ENCODE measurements around the gene BCAR3. TPM values are rescaled to one million over a fixed set of nuclear protein-coding genes. Genes with fewer than 3 reads are reported as not detected.

BCAR3 gene
- total RNA-seq, 2 donors from 2014 or later: 32.7 to 48.7 TPM

GRCh38 chr1:93707956-93708355 lies 26.3 kb upstream of the BCAR3 start:
- peaks cover 30% of the 10 kb centered on the region for H3K4me1 ChIP-seq (ENCODE audit: control insufficient read depth, insufficient read depth, low read length)
- Mint-ChIP-seq H3K4me1 (peaks cover 67% of the 10 kb centered on the region), H3K36me3 (ENCODE audit: low read depth) (no peaks in the 10 kb centered on the region), H3K27ac (no peak overlapping the region), H3K4me3 (no peak overlapping the region), H3K27me3 (ENCODE audit: insufficient read depth) (no peaks in the 10 kb centered on the region), H3K9me3 (no peaks in the 10 kb centered on the region)
- H3K9ac ChIP-seq (ENCODE audit: extremely low read depth, low read length, poor library complexity, severe bottlenecking): no peak overlapping the region
- TF ChIP-seq CTCF (conservative IDR thresholded peaks at IDR 0.05): no peak
- no peak for DNase-seq
- no peaks in the 10 kb centered on the region for H3K36me3 ChIP-seq (ENCODE audit: control insufficient read depth, insufficient read depth, low read length)
- no peak overlapping the region for H3K4me3 ChIP-seq (ENCODE audit: low read length)
- H3K27me3 ChIP-seq (ENCODE audit: control insufficient read depth, insufficient read depth, low read length, poor library complexity, severe bottlenecking): no peaks in the 10 kb centered on the region
- 93 to 95% methylated on average over 3 to 5 of the region's 5 CpGs for WGBS, 2 experiments (ENCODE audit: insufficient coverage in 1 of 2, insufficient read length in 1 of 2)
- no peak overlapping the region for H3K27ac ChIP-seq (ENCODE audit: low read depth, low read length)
- H3K9me3 ChIP-seq (ENCODE audit: control insufficient read depth, low read length): no peaks in the 10 kb centered on the region

- TF ChIP-seq CTCF (conservative IDR thresholded peaks at IDR 0.05): peak; percentile 23
- H3K27ac Mint-ChIP-seq: peak overlapping the region; percentile 79
- no peaks in the 10 kb centered on the region for H3K27me3 ChIP-seq (ENCODE audit: control insufficient read depth, insufficient read depth, low read length, poor library complexity, severe bottlenecking)
- no peak overlapping the region for H3K9ac ChIP-seq (ENCODE audit: extremely low read depth, low read length, poor library complexity, severe bottlenecking)
- peaks cover 30% of the 10 kb centered on the region for H3K4me1 ChIP-seq (ENCODE audit: control insufficient read depth, insufficient read depth, low read length)
- peak overlapping the region; percentile 12 for H3K4me3 ChIP-seq (ENCODE audit: low read length)
- no peaks in the 10 kb centered on the region for H3K9me3 ChIP-seq (ENCODE audit: control insufficient read depth, low read length)
- H3K4me3 Mint-ChIP-seq: no peak overlapping the region
- peak; percentile 75 for DNase-seq
- H3K36me3 Mint-ChIP-seq (ENCODE audit: low read depth): no peaks in the 10 kb centered on the region
- WGBS, 2 experiments (ENCODE audit: insufficient coverage in 1 of 2, insufficient read length in 1 of 2): 90 to 100% methylated on average over 1 to 3 of the region's 3 CpGs
- H3K27me3 Mint-ChIP-seq (ENCODE audit: insufficient read depth): no peaks in the 10 kb centered on the region
- peaks cover 55% of the 10 kb centered on the region for H3K4me1 Mint-ChIP-seq
- no peaks in the 10 kb centered on the region for H3K9me3 Mint-ChIP-seq
- H3K27ac ChIP-seq (ENCODE audit: low read depth, low read length): no peak overlapping the region
- H3K36me3 ChIP-seq (ENCODE audit: control insufficient read depth, insufficient read depth, low read length): no peaks in the 10 kb centered on the region
Measured at GRCh38 chr1:93705892-93706500, 24.4 kb upstream of the BCAR3 start.

- DNase-seq: no peak
- H3K36me3 ChIP-seq (ENCODE audit: control insufficient read depth, insufficient read depth, low read length): no peaks in the 10 kb centered on the region
- Mint-ChIP-seq H3K4me1 (peaks cover 48% of the 10 kb centered on the region), H3K27ac (no peak overlapping the region), H3K36me3 (ENCODE audit: low read depth) (no peaks in the 10 kb centered on the region), H3K4me3 (no peak overlapping the region), H3K27me3 (ENCODE audit: insufficient read depth) (no peaks in the 10 kb centered on the region), H3K9me3 (no peaks in the 10 kb centered on the region)
- H3K27ac ChIP-seq (ENCODE audit: low read depth, low read length): no peak overlapping the region
- H3K27me3 ChIP-seq (ENCODE audit: control insufficient read depth, insufficient read depth, low read length, poor library complexity, severe bottlenecking): no peaks in the 10 kb centered on the region
- 97 to 100% methylated on average over 2 of the region's 2 CpGs for WGBS, 2 experiments (ENCODE audit: insufficient coverage in 1 of 2, insufficient read length in 1 of 2)
- TF ChIP-seq CTCF (conservative IDR thresholded peaks at IDR 0.05): no peak
- no peaks in the 10 kb centered on the region for H3K9me3 ChIP-seq (ENCODE audit: control insufficient read depth, low read length)
- H3K4me3 ChIP-seq (ENCODE audit: low read length): no peak overlapping the region
- H3K9ac ChIP-seq (ENCODE audit: extremely low read depth, low read length, poor library complexity, severe bottlenecking): no peak overlapping the region
- H3K4me1 ChIP-seq (ENCODE audit: control insufficient read depth, insufficient read depth, low read length): peaks cover 19% of the 10 kb centered on the region
Measured at GRCh38 chr1:93704052-93704451, 22.4 kb upstream of the BCAR3 start.
